ENCODE results near the gene RCOR2.

DNA sequence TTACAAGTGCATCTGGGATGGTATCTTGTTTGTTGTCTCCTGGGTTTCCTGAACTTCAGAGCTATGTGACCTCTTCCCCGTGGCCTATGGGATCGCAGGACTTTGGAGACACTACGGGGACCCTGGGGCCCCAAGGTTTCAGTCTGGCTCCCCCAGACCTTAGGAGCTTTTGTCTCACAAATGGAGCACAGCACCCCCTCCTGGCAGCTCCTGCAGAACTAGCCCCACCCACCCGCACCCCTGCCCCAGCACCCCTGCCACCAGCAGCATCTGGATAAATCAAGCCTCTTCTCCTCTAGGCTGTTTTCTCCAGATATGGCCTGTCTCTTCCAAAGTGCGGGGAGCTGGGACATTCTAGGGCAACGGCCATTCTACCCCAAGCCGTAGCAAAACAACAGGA, 10.4 kb downstream of the RCOR2 start:
- peak in 2 of 7 experiments; percentile 6 to 21 for TF ChIP-seq CTCF (IDR thresholded peaks at IDR 0.05)
- no peak for TF ChIP-seq POLR2AphosphoS5 (IDR thresholded peaks at IDR 0.05)
- no peak for TF ChIP-seq POLR2A (IDR thresholded peaks at IDR 0.05)
- no peak for TF ChIP-seq EP300 (IDR thresholded peaks at IDR 0.05)
